GM21367 (cell line): Measurements from ENCODE around the gene FAM90A1.
"Not testable (repeated sequence)": the region's sequence is repeated elsewhere in the genome, so short reads cannot be mapped to it uniquely, and the experiment has no call there.

ENCODE experiments used
- ATAC-seq: cut with Tn5 transposase; IDR thresholded peaks from one replicate; pipeline ENCODE4 v1.9.1; 2021; ENCODE audit not compliant: unreplicated experiment

FAM90A1 gene

GRCh38 chr12:8233935-8234495 is 6.6 kb upstream of the FAM90A1 start:
- not testable (repeated sequence) for ATAC-seq

GRCh38 chr12:8233300-8233855 is 6.0 kb upstream of the FAM90A1 start:
- ATAC-seq: not testable (repeated sequence)

DNA sequence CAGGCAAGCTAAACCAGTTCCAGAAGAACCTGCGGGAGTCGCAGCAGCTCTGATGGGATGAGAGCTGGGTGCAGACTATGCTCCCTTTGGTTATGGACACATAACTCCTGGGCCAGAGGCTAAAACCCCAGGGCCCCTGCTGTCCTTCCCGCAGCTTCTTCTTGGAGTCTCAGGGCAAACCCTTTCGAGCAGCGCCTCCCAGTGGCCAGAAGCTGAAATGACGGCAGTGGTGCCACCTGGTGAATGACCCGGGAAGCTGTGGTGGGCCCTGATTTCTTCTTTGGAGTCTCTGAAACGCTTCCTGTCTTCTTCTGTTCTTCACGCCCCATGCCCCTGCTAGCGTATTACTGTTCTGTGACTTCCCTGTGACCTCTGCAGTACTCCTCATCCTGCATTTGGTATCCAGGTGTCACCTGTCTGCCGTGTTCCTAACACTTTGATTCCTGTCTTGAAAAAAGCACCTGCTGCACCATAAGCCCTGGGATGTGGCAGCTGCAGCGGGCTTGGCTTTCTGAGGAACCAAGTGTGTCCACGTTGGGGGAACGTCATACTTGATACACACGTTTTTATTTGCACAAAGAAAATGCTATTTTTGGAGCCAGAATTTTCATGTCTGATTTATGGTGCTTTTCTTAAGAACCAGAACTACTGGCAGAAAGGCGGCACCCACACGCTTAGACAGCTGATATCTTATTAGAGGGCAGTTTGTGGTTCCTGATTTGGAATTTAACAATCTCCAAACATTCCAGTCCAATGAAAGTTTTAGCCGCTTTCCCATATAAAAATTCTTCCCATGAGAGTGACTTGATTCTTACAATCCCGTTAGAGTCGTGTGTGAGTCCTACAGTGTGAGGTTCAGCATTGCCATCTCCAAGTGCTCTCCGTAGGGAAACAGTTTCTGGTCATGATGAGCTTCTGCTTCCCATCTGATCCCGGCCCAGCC is 4.5 kb upstream of the FAM90A1 start:
- ATAC-seq: not testable (repeated sequence)

- ATAC-seq: not testable (repeated sequence)
These were observed 3.6 kb upstream of the FAM90A1 start for GRCh38 chr12:8231049-8231448.

- not testable (repeated sequence) for ATAC-seq
These were observed 2.1 kb upstream of the FAM90A1 start for GRCh38 chr12:8229486-8229885.

DNA sequence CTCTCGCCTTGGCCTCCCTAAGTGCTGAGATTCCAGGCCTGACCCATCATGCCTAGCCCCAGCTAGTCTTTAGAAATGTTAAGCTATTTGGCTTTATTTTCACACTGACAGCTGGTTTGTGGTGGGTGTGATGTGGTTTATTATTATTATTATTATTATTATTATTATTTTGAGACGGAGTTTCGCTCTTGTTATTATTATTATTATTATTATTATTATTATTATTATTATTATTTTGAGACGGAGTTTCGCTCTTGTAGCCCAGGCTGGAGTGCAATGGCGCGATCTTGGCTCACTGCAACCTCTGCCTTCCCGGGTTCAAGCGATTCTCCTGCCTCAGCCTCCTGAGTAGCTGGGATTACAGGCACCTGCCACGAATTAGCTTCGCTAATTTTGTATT is 1.2 kb upstream of the FAM90A1 start:
- ATAC-seq: not testable (repeated sequence)

- ATAC-seq: not testable (repeated sequence)
These were observed 287 bp upstream of the FAM90A1 start for GRCh38 chr12:8227732-8228077.

- no peak for ATAC-seq
These were observed 1.1 kb downstream of the FAM90A1 start for GRCh38 chr12:8226355-8226754.

DNA sequence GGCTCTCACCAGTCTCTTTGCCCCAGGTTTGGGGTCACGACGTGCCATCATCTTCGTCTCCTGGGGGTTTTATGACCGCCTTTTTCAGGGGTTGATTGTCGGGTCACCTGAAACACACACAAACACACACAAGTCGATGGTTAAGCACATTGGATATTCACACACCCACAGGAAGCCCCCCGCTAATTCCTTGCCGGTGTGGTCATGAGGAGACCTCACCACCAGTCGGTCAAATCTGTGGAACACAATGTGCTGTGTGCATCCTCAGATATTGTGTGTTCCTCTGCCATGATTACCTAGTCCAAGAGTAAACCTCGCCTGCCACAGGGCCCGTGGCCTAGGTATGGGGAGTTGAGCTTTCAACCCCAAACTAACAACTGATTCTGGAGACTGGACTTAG is 2.6 kb downstream of the FAM90A1 start:
- not testable (repeated sequence) for ATAC-seq

DNA sequence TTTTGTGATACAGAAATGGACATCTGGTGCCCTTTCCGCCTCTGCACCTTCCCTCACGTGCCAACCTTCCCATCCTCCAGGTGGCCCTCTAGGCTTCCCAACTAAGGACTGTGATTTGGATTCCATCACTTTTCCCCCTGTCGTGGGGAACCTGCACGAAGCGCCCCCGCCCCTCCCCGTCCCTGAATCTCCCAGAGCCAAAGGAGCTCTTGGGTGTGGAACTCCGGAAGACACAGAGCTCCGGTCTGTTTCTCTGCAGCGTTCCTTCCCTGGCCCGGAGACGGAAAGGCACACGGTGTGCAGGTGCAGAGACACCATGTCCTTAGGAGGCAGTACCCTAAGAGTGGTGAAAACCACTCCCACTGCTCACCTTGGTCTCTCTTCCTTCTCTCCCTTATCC is 3.8 kb downstream of the FAM90A1 start:
- not testable (repeated sequence) for ATAC-seq

DNA sequence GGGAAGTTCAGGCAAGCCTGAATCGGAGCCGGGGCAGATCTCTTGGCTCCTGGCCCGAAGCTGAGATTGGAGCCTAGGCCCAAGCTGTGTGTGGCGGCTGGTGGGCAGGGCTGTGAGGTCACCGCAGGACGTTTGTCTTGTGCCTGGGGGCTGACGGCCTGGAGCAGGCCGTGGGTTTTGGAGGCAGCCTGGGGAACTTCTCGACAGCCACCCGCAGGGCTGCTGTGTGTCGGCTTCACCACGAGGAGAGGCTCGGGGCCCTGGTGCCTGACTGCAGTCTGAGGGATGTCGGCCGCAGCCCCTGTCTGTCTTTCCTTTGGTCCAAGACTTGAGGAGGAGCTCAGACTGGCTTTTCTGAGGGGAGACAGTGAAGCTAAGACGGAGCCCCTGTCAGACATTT is 5.1 kb downstream of the FAM90A1 start:
- not testable (repeated sequence) for ATAC-seq

GRCh38 chr12:8221844-8222243 is 5.6 kb downstream of the FAM90A1 start:
- not testable (repeated sequence) for ATAC-seq

DNA sequence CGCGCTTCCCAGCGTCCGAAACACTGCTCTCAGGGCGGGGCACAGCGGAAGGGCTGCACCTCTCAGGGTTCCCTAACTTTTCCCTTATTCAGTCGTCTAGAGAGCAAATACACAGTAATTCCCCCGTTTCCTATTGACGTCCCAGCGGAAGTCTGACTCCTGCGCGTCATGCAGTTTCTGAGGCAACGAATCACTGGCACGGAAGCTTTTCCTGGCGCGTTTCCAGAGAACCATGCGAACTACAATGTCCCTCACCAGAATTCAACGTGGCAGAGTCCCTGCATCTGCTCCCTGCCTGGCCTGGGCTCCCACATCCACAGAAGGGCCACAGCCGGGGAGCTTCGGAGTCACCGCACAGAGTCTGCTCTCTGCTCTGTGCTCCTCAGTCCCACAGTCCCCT is 6.0 kb downstream of the FAM90A1 start:
- not testable (repeated sequence) for ATAC-seq

DNA sequence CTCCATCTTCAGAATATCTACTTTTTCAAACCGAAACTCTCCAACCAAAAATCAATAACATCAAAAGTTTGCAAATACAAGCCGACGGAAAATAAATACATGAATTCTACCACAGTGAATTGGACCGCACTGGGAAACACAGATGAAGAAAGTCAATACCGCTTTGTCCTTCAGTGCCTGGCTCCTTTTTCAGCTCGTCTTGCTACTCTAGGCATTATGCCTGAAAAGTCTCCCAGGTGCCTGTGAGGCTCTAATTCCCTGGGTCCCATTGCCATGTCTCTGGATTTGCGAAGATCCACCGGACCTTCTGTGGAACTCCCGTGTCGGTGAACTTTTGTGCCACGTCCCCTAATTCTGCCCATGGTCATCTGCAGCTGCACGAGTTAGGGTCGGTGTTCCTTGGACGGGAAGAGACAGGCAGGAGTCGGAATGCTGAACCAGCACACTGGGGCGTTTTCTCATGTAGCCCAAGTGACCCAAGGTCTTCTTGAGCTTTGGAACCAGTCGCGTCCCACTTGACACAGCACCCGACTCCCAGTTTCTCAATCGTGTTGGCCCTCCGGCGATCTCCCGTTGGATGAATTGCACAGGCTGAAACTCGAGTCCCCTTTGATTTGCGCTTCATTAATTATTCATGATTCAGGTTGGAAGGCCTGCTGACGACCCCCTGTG is 8.6 kb downstream of the FAM90A1 start:
- not testable (repeated sequence) for ATAC-seq

- not testable (repeated sequence) for ATAC-seq
These were observed 29.6 kb downstream of the FAM90A1 start for GRCh38 chr12:8197685-8198308.

DNA sequence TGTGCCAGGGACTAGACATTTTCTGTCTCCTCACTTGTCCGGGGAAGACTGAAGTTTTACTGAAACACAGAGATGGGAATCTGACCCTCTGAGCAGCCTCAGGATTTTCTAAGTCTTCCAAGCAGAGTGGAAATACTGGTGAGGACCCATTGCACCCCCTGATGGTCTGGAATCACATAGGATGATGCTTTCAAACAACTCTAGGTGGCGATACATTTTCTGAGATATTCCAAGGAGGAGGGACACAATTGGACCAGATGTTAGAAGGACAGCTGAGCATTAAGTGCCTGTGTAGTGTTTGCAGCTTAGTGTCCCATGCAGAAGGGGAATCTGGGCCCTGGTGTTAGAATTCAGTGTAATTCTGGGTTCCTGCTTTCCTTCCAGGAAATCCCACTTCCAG is 39.3 kb downstream of the FAM90A1 start:
- not testable (repeated sequence) for ATAC-seq

DNA sequence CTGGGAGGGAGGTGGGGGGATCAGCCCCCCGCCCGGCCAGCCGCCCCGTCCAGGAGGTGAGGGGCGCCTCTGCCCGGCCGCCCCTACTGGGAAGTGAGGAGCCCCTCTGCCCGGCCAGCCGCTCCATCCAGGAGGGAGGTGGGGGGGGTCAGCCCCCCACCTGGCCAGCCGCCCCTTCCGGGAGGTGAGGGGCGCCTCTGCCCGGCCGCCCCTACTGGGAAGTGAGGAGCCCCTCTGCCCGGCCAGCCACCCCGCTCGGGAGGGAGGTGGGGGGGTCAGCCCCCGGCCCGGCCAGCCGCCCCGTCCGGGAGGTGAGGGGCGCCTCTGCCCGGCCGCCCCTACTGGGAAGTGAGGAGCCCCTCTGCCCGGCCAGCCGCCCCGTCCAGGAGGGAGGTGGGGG is 43.2 kb downstream of the FAM90A1 start:
- not testable (repeated sequence) for ATAC-seq

- ATAC-seq: not testable (repeated sequence)
These were observed 44.1 kb downstream of the FAM90A1 start for GRCh38 chr12:8183346-8183745.

- not testable (repeated sequence) for ATAC-seq
These were observed 44.5 kb downstream of the FAM90A1 start for GRCh38 chr12:8182923-8183322.

- ATAC-seq: not testable (repeated sequence)
These were observed 46.1 kb downstream of the FAM90A1 start for GRCh38 chr12:8181271-8181670.
